Activated CD8-positive, alpha-beta T cell treated with anti-CD3 and anti-CD28 coated beads for 36 hours (primary cell): ENCODE measurements around the gene MAP3K21. TPM values are rescaled to one million over a fixed set of nuclear protein-coding genes. Genes with fewer than 3 reads are reported as not detected.

ENCODE experiments used
- ATAC-seq: fragments of 200-7000 bp; cut with Tn5 transposase; one replicate; pipeline ENCODE4 v1.10.0; 2021; ENCODE audit warnings: mild to moderate bottlenecking, moderate library complexity
- CTCF ChIA-PET: fragments of 350-600 bp; sonication (Branson Sonifier 250); formaldehyde crosslinking; loops from one replicate; lab custom pipeline; 2021; ENCODE audit warnings: antibody characterized with exemption; lab: Charles Lee
- POLR2A ChIA-PET: fragments of 350-600 bp; sonication (Branson Sonifier 250); formaldehyde crosslinking; loops from one replicate; lab custom pipeline; 2021; ENCODE audit warnings: antibody characterized with exemption; lab: Charles Lee
- DNase-seq: peaks from one replicate; pipeline ENCODE4 v3.0.0-alpha.2; 2020
- H3K27ac Mint-ChIP-seq: one replicate; pipeline ENCODE4 v1.8.0; 2021; ENCODE audit warnings: mild to moderate bottlenecking, mixed read lengths
- H3K27me3 Mint-ChIP-seq: one replicate; pipeline ENCODE4 v1.8.0; 2021; ENCODE audit warnings: mixed read lengths
- H3K36me3 Mint-ChIP-seq: one replicate; pipeline ENCODE4 v1.8.0; 2021; ENCODE audit warnings: low read depth, mixed read lengths
- H3K4me1 Mint-ChIP-seq: one replicate; pipeline ENCODE4 v1.8.0; 2021; ENCODE audit warnings: low read depth, mixed read lengths
- H3K4me3 Mint-ChIP-seq: one replicate; pipeline ENCODE4 v1.8.0; 2021; ENCODE audit warnings: mild to moderate bottlenecking, moderate library complexity, mixed read lengths
- H3K9me3 Mint-ChIP-seq: one replicate; pipeline ENCODE4 v1.8.0; 2021; ENCODE audit warnings: mixed read lengths
- intact Hi-C: fragments of 100-400 bp; cut with micrococcal nuclease; formaldehyde crosslinking; loops from one replicate; pipeline ENCODE4 v1.10.0; 2022
- total RNA-seq, 2 experiments: library from RNA; stranded (reverse); gene quantifications; one replicate each; pipeline ENCODE4 v1.2.3, GENCODE V29; 2021
- TF ChIP-seq, protein P1 (sequence below): fragments of 200-600 bp; IDR thresholded peaks from one replicate; pipeline ENCODE4 v1.8.0; 2022; ENCODE audit warnings: antibody characterized with exemption, mild to moderate bottlenecking

The MAP3K21 gene
- total RNA-seq, 2 experiments from 2014 or later: 2.7 to 3.2 TPM

DNA sequence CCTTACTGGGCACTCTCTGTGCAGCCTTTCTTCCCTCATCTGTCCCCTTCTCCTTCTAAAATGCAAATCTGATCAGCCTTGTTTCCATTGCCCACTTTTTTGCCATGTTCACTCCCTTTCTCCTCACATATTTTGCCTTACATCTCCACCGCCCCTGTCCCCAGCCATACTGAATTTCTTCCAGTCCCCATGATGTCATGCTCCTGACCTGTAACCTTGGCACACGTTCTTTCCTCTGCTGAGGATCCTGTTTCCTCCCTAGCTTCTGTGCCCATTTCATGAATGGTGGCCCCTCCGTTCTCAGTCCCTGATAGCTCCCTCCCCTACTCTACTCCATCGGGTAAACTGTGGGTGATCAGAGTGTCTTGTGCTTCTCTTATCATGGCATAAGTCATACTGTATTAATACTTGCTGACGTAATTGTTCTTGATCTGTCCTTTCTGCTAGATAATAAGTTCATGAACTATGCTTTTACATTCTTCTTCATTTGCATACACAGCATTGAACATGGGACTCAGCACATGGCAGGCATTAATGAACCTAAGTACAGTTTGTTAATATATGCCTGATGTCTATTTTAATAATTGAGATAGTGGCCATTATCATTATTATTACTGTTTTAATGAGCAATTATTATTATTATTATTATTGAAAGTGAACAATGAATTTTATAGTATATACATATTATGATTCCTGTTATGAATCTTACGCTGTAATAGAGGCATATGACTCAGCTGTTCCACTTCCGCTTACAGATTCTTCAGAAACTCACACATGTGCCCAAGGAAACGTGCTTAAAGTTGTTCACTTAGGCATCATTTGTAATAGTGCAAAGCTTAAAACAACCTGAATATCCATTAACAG is 28.5 kb downstream of the MAP3K21 start:
- peak; percentile 53 for ATAC-seq

GRCh38 chr1:233356705-233356987 is 29.1 kb downstream of the MAP3K21 start:
- Mint-ChIP-seq H3K27me3 (peaks cover 5% of the 10 kb centered on the region), H3K4me1 (peaks cover 16% of the 10 kb centered on the region), H3K9me3 (no peaks in the 10 kb centered on the region), H3K4me3 (no peak overlapping the region), H3K36me3 (no peaks in the 10 kb centered on the region), H3K27ac (peak overlapping the region; percentile 27)
- intact Hi-C loops: no loop called here
- ChIA-PET POLR2A (no interaction called here), CTCF (interaction anchor here (1.3 kb wide), 1 partner anchor 9 kb away, joined by 3 read pairs; no protein-coding TSS in a partner anchor)
- ATAC-seq: no peak
- TF ChIP-seq, protein P1, sequence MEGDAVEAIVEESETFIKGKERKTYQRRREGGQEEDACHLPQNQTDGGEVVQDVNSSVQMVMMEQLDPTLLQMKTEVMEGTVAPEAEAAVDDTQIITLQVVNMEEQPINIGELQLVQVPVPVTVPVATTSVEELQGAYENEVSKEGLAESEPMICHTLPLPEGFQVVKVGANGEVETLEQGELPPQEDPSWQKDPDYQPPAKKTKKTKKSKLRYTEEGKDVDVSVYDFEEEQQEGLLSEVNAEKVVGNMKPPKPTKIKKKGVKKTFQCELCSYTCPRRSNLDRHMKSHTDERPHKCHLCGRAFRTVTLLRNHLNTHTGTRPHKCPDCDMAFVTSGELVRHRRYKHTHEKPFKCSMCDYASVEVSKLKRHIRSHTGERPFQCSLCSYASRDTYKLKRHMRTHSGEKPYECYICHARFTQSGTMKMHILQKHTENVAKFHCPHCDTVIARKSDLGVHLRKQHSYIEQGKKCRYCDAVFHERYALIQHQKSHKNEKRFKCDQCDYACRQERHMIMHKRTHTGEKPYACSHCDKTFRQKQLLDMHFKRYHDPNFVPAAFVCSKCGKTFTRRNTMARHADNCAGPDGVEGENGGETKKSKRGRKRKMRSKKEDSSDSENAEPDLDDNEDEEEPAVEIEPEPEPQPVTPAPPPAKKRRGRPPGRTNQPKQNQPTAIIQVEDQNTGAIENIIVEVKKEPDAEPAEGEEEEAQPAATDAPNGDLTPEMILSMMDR: no peak
- no peak for DNase-seq

More for the DNA sequence above, 28.5 kb downstream of the MAP3K21 start:
- peaks cover 16% of the 10 kb centered on the region for H3K4me1 Mint-ChIP-seq
- H3K27ac Mint-ChIP-seq: no peak overlapping the region
- CTCF ChIA-PET: interaction anchor here (1.3 to 2.4 kb wide), 2 partner anchors 8 to 9 kb away, joined by 3 to 7 read pairs; no protein-coding TSS in a partner anchor
- POLR2A ChIA-PET: no interaction called here
- H3K4me3 Mint-ChIP-seq: no peak overlapping the region
- no peaks in the 10 kb centered on the region for H3K36me3 Mint-ChIP-seq
- peaks cover 3% of the 10 kb centered on the region for H3K27me3 Mint-ChIP-seq
- DNase-seq: peak; percentile 36
- TF ChIP-seq, protein P1: no peak
- no peaks in the 10 kb centered on the region for H3K9me3 Mint-ChIP-seq
- intact Hi-C loops: no loop called here

DNA sequence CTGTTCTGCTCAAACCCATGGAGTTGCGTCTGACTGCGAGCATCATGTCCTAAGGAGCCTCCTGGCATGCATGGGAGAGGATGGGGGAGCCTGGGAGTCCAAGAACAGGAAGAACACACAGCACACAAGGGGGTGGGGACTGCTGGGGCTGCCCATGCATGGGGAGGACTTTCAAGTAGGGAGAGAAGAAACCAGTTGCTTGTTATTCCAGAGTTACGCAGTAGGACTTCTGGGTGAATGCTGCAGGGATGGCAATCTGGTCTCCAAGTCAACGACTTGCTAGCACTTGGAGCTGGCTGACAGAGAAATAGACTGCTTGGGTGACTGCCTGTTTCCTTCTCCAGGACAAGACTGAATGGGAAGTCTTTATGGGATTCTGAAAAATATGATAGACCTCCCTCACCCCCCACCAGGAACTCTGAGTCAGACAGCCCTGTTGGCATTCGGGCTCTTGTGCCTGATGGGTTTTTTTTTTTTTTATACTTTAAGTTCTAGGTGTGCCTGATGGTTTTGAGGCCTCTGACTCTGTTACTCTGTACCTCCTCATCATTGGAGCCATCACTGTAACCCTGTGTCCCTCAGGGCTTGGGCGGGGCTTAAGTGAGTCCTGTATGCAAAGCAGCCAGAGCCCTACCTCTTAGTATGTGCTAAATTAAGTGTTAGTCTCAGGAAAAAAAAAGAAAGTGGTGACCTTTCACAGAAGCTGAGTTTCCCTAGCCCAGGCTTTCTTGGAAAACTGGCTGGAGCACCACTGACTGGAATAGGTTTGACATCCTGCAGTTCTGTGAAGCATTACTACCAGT is 30.3 kb downstream of the MAP3K21 start:
- ChIA-PET POLR2A (interaction anchor here (0.6 kb wide), 1 partner anchor 447 kb away, joined by 3 read pairs; no protein-coding TSS in a partner anchor), CTCF (interaction anchor here (1.4 kb wide), 1 partner anchor 53 kb away, joined by 6 read pairs; no protein-coding TSS in a partner anchor)
- intact Hi-C loops: no loop called here
- Mint-ChIP-seq H3K4me1 (peaks cover 16% of the 10 kb centered on the region), H3K27me3 (peaks cover 5% of the 10 kb centered on the region), H3K4me3 (no peak overlapping the region), H3K27ac (no peak overlapping the region), H3K36me3 (no peaks in the 10 kb centered on the region), H3K9me3 (no peaks in the 10 kb centered on the region)
- ATAC-seq (peak; percentile 92), DNase-seq (peak; percentile 53)
- TF ChIP-seq, protein P1: no peak

DNA sequence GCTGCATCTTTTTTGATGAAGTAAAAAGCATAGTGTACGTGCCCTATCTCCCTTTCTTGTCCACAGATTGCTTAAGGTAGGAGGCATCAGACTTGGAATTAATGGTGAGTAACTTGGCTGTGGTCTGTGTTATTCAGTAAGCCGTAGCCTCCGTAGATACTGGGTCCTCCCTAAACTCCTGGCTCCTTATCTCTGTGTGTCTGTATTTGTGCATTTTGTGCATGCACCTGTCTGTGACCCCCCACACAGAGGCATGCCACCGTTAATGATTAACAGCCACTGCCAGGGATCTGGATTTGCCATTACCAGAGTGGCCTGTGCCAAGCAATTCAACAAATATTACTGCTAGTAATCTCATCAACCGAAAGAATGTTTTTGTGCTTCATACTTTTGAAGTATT is 31.9 kb downstream of the MAP3K21 start:
- Mint-ChIP-seq H3K9me3 (no peaks in the 10 kb centered on the region), H3K27ac (no peak overlapping the region), H3K4me3 (no peak overlapping the region), H3K4me1 (peaks cover 16% of the 10 kb centered on the region), H3K27me3 (peaks cover 5% of the 10 kb centered on the region), H3K36me3 (no peaks in the 10 kb centered on the region)
- TF ChIP-seq, protein P1: no peak
- ATAC-seq: no peak
- DNase-seq: no peak
- intact Hi-C loops: no loop called here
- ChIA-PET CTCF (no interaction called here), POLR2A (no interaction called here)
